Spleen (tissue), 11 donors: ENCODE data around the gene RNF167. TPM values are rescaled to one million over a fixed set of nuclear protein-coding genes. Genes with fewer than 3 reads are reported as not detected.
A peak's percentile ranks its signal among the peaks of the same experiment; 100 is the strongest.

Experiments used
- DNase-seq: peaks from one replicate; pipeline ENCODE4 v3.0.0-alpha.2; 2020
- H3K27ac ChIP-seq, 8 donors: fragments of 200-600 bp; sonication (generic) in 7 of 8; 1 replicate in 4 of 8; 2 replicates in 4 of 8; pipeline versions ENCODE4 v1.5.0 to v1.8.0; 2016 to 2021; ENCODE audit warnings: inconsistent platforms in 4 of 8, mild to moderate bottlenecking in 4 of 8, moderate library complexity in 1 of 8
- H3K27me3 ChIP-seq, 7 donors: fragments of 200-600 bp; sonication (generic) in 6 of 7; replicated peaks in 1 of 7; 1 replicate in 4 of 7; 2 replicates in 3 of 7; pipeline versions ENCODE4 v1.5.0 to v1.8.0; 2016 to 2021; ENCODE audit warnings: inconsistent platforms in 3 of 7, mild to moderate bottlenecking in 1 of 7
- H3K36me3 ChIP-seq, 6 donors: fragments of 200-600 bp; sonication (generic) in 5 of 6; 1 replicate in 4 of 6; 2 replicates in 2 of 6; pipeline versions ENCODE4 v1.5.0 to v1.8.0; 2016 to 2021; ENCODE audit warnings: inconsistent platforms in 2 of 6
- H3K4me1 ChIP-seq, 6 donors: fragments of 200-600 bp; sonication (generic) in 5 of 6; 1 replicate in 3 of 6; 2 replicates in 3 of 6; pipeline versions ENCODE4 v1.5.0 to v1.8.0; 2016 to 2021; ENCODE audit warnings: inconsistent platforms in 3 of 6
- H3K4me3 ChIP-seq, 8 donors: fragments of 200-600 bp; sonication (generic) in 7 of 8; 1 replicate in 4 of 8; 2 replicates in 4 of 8; pipeline versions ENCODE4 v1.5.0 to v1.8.0; 2016 to 2021; ENCODE audit warnings: inconsistent platforms in 4 of 8, mild to moderate bottlenecking in 4 of 8, moderate library complexity in 2 of 8
- H3K9me3 ChIP-seq, 8 donors: fragments of 200-600 bp; sonication (generic) in 7 of 8; 1 replicate in 4 of 8; 2 replicates in 4 of 8; pipeline versions ENCODE4 v1.5.0 to v1.8.0; 2016 to 2021; ENCODE audit warnings: inconsistent platforms in 4 of 8
- POLR2A ChIP-seq, 3 donors: fragments of 450-650 bp; IDR thresholded peaks; one replicate each; pipeline ENCODE4 v1.5.1; 2017; ENCODE audit warnings: antibody characterized with exemption in 3 of 3, mild to moderate bottlenecking in 1 of 3
- POLR2AphosphoS5 ChIP-seq, 3 donors: sonication (generic); formaldehyde crosslinking; IDR thresholded peaks; one replicate each; pipeline ENCODE4 v1.5.1; 2017; ENCODE audit warnings: antibody characterized with exemption in 3 of 3
- WGBS, 5 donors: extraction: QIAGEN DNeasy Blood & Tissue Kit in 3 of 5; methylation state at CpG; one replicate each; pipeline versions ENCODE4 v1.1.5 to v1.1.7; 2013 to 2018; 5-methylcytosine and 5-hydroxymethylcytosine counted together
- intact Hi-C: fragments of 100-400 bp; cut with DNase I; formaldehyde crosslinking; loops from one replicate; pipeline ENCODE4 v1.15.0; 2023; ENCODE audit warnings: low total_unique reads
- polyA plus RNA-seq, 3 donors: library from polyadenylated mRNA; stranded (reverse); fragments of 200-250 nt; gene quantifications; one replicate each; pipeline ENCODE4 v1.2.1, GENCODE V29; 2013
- total RNA-seq, 7 donors: library from RNA; depleted of rRNA in 3 of 7; stranded (reverse); fragments of >200 nt in 3 of 7; fragmentation: NEBNext Ultra II Directional in 4 of 7; extraction: Animal tissue kit (Norgen Biotek cat#: 25700) in 4 of 7; gene quantifications; one replicate each; pipeline versions ENCODE4 v1.1.0 to v1.2.1, GENCODE V29; 2016 to 2021
- TF ChIP-seq, protein P1 (sequence below), 11 experiments: fragments of 200-600 bp in 7 of 11; fragments of 450-650 bp in 4 of 11; sonication (generic) in 4 of 11; IDR thresholded peaks in 8 of 11; conservative IDR thresholded peaks in 3 of 11; 1 replicate in 7 of 11; 2 replicates in 4 of 11; pipeline versions ENCODE4 v1.4.0 to v1.8.0; 2016 to 2021; ENCODE audit warnings: antibody characterized with exemption in 11 of 11, inconsistent platforms in 4 of 11, mild to moderate bottlenecking in 1 of 11
- donor health status: healthy with polysubstance abuse.
- donor health status: DM: no; HTN: no; CAD: no; lungs with moderate emphysema.
- donor health status: DM: no; HTN: no; CAD: no.
- donor health status: Bipolar disorder and iron deficiency.
- donor health status: healthy.
- donor health status: DM: no; HTN: no; CAD: no.
- donor health status: DM: yes; HTN: yes; CAD: no.

RNF167 gene
- total and polyA plus RNA-seq, 10 donors, result 57.6 to 146 (median 93.2) TPM

DNA sequence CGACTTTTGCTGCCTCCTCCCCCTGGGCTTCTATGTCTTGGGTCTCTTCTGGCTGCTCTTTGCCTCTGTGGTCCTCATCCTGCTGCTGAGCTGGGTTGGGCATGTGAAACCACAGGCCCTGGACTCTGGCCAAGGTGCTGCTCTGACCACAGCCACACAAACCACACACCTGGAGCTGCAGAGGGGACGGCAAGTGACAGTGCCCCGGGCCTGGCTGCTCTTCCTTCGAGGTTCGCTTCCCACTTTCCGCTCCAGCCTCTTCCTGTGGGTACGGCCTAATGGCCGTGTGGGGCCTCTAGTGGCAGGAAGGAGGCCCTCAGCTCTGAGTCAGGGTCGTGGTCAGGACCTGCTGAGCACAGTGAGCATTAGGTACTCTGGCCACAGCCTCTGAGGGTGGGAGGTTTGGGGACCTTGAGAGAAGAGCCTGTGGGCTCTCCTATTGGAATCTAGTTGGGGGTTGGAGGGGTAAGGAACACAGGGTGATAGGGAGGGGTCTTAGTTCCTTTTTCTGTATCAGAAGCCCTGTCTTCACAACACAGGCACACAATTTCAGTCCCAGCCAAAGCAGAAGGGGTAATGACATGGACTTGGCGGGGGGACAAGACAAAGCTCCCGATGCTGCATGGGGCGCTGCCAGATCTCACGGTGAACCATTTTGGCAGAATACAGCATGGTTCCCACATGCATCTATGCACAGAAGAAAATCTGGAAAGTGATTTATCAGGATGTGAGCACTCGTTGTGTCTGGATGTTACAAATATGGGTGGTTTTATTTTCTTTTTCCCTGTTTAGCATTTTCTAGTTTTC lies 5.7 kb upstream of the RNF167 start:
- Histone ChIP-seq H3K27me3 (no peaks in the 10 kb centered on the region), H3K27ac (peak overlapping the region in 7 of 8 donors; percentile 13 to 55 (median 38)), H3K4me1 (peaks cover 17 to 68% (median 34%) of the 10 kb centered on the region in 6 donors), H3K36me3 (peaks cover 0 to 34% (median 19%) of the 10 kb centered on the region in 6 donors), H3K9me3 (no peaks in the 10 kb centered on the region), H3K4me3 (peak overlapping the region in 1 of 8 donors; percentile 26)
- TF ChIP-seq POLR2AphosphoS5 (IDR thresholded peaks at IDR 0.05), result peak; percentile 59 to 77 (median 73)
- TF ChIP-seq, protein P1, sequence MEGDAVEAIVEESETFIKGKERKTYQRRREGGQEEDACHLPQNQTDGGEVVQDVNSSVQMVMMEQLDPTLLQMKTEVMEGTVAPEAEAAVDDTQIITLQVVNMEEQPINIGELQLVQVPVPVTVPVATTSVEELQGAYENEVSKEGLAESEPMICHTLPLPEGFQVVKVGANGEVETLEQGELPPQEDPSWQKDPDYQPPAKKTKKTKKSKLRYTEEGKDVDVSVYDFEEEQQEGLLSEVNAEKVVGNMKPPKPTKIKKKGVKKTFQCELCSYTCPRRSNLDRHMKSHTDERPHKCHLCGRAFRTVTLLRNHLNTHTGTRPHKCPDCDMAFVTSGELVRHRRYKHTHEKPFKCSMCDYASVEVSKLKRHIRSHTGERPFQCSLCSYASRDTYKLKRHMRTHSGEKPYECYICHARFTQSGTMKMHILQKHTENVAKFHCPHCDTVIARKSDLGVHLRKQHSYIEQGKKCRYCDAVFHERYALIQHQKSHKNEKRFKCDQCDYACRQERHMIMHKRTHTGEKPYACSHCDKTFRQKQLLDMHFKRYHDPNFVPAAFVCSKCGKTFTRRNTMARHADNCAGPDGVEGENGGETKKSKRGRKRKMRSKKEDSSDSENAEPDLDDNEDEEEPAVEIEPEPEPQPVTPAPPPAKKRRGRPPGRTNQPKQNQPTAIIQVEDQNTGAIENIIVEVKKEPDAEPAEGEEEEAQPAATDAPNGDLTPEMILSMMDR (IDR thresholded peaks at IDR 0.05 in 8 of 11, conservative IDR thresholded peaks at IDR 0.05 in 3 of 11), result peak in 3 of 11 experiments; percentile 14 to 31 (median 25)
- TF ChIP-seq POLR2A (IDR thresholded peaks at IDR 0.05), result no peak
- DNase-seq, result no peak
- WGBS, 5 donors, result 15 to 21% (median 17%) methylated on average over 14 of the region's 14 CpGs
- intact Hi-C loops, result loop anchor here (10.0 kb wide), 1 partner anchor 60 kb away; the partner anchor contains the start of genes INCA1 and KIF1C

DNA sequence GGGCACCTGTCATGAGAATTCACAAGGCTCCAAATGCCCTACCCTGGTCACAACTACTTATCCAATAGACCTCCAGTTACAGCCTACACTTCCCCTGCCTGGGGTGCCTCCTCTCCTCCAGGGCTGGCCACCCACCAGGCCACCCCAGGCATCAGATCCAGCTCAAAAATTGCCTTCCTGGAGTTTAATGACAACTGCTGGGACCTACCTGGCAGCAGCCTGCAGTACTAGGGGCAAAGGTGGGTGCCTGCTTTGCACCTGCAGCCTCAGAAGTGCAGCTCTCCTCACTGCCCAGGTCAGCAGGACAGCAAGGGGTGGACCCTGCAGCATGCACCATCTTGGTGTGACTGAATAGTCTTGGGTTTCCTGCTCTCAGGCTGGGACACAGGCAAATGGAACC lies 4.4 kb upstream of the RNF167 start:
- intact Hi-C loops, result loop anchor here (10.0 kb wide), 1 partner anchor 59 kb away; the partner anchor contains the start of genes INCA1 and KIF1C
- peak overlapping the region in 1 of 8 donors; percentile 21 for H3K27ac ChIP-seq
- H3K27me3 ChIP-seq, result no peaks in the 10 kb centered on the region
- no peaks in the 10 kb centered on the region for H3K9me3 ChIP-seq
- H3K36me3 ChIP-seq, result peaks cover 0 to 34% (median 19%) of the 10 kb centered on the region in 6 donors
- H3K4me1 ChIP-seq, result peaks cover 17 to 71% (median 39%) of the 10 kb centered on the region in 6 donors
- DNase-seq, result no peak
- TF ChIP-seq POLR2AphosphoS5 (IDR thresholded peaks at IDR 0.05), result peak in 1 of 3 donors; percentile 7
- TF ChIP-seq POLR2A (IDR thresholded peaks at IDR 0.05), result no peak
- H3K4me3 ChIP-seq, result no peak overlapping the region

DNA sequence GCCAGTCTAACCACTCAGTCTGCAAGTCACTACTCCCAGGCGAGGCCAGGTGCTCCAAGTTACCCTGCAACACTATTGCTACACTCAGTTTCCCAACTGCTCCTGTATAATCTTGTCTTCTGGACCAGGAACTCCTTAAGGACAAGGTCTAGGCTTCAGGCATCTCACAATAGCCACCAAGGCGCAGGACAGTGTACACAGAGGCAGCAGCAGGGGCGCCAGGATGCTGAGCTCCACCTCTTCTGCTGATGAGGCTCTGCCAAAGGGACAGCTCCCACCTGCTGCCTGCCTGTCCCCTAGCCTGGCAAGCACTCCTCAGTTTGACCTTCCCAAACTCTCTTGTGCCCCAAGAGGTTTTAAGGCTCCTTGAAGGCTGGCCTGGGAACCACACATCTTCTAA lies 3.6 kb upstream of the RNF167 start:
- peaks cover 0 to 34% (median 19%) of the 10 kb centered on the region in 6 donors for H3K36me3 ChIP-seq
- peaks cover 21 to 78% (median 46%) of the 10 kb centered on the region in 6 donors for H3K4me1 ChIP-seq
- no peaks in the 10 kb centered on the region for H3K27me3 ChIP-seq
- no peak for DNase-seq
- WGBS, 5 donors, result 82 to 96% (median 86%) methylated on average over 3 of the region's 3 CpGs
- H3K4me3 ChIP-seq, result no peak overlapping the region
- H3K27ac ChIP-seq, result peak overlapping the region in 1 of 8 donors; percentile 21
- TF ChIP-seq, protein P1 (IDR thresholded peaks at IDR 0.05 in 8 of 11, conservative IDR thresholded peaks at IDR 0.05 in 3 of 11), result no peak
- no peak for TF ChIP-seq POLR2A (IDR thresholded peaks at IDR 0.05)
- no peak for TF ChIP-seq POLR2AphosphoS5 (IDR thresholded peaks at IDR 0.05)
- no peaks in the 10 kb centered on the region for H3K9me3 ChIP-seq
- intact Hi-C loops, result loop anchor here (10.0 kb wide), 1 partner anchor 58 kb away; the partner anchor contains the start of genes INCA1 and KIF1C

DNA sequence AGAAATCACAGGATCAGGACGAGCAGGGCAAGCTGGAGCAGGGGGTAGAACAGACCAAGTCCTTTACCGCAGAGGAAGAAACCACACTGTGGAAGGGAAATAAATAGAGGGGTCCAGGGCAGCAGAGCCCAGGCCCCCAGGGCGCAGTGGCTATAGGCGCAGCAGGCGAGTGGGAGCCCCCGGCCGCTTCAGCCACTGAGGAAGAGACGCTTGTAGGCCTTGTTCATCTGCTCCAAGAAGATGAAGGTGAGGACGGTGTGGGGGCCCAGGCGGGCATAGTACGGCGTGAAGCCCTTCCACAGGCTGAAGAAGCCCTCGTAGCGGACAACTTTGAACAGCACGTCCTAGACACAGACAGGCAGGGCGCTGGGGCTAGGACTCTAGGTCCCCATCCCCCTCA lies 2.5 kb upstream of the RNF167 start:
- Histone ChIP-seq H3K9me3 (no peaks in the 10 kb centered on the region), H3K27me3 (no peaks in the 10 kb centered on the region), H3K27ac (peak overlapping the region in 1 of 8 donors; percentile 95), H3K36me3 (peaks cover 0 to 45% (median 22%) of the 10 kb centered on the region in 6 donors), H3K4me1 (peaks cover 32 to 80% (median 53%) of the 10 kb centered on the region in 6 donors), H3K4me3 (no peak overlapping the region)
- TF ChIP-seq POLR2A (IDR thresholded peaks at IDR 0.05), result no peak
- TF ChIP-seq, protein P1 (IDR thresholded peaks at IDR 0.05 in 8 of 11, conservative IDR thresholded peaks at IDR 0.05 in 3 of 11), result no peak
- TF ChIP-seq POLR2AphosphoS5 (IDR thresholded peaks at IDR 0.05), result no peak
- intact Hi-C loops, result loop anchor here (10.0 kb wide), 1 partner anchor 57 kb away; the partner anchor contains the start of genes INCA1 and KIF1C
- peak; percentile 76 for DNase-seq
- 91 to 97% (median 94%) methylated on average over 11 to 16 of the region's 16 CpGs for WGBS, 5 donors
